ENCODE data around the gene HS3ST2. TPM values are rescaled to one million over a fixed set of nuclear protein-coding genes. Genes with fewer than 3 reads are reported as not detected.

Gene HS3ST2
- total and polyA plus RNA-seq, 2 experiments from 2014 or later: 1.4 to 3.2 TPM

GRCh38 chr16:22797551-22797950, 16.4 kb upstream of the HS3ST2 start:
- no peak for TF ChIP-seq POLR2AphosphoS5 (IDR thresholded peaks at IDR 0.05; ENCODE audit: low read depth)
- no peak for TF ChIP-seq NANOG (IDR thresholded peaks at IDR 0.05; ENCODE audit: borderline replicate concordance)
- no peak for TF ChIP-seq EZH2 (IDR thresholded peaks at IDR 0.05; ENCODE audit: low read depth, unreplicated experiment)
- TF ChIP-seq, protein P1, sequence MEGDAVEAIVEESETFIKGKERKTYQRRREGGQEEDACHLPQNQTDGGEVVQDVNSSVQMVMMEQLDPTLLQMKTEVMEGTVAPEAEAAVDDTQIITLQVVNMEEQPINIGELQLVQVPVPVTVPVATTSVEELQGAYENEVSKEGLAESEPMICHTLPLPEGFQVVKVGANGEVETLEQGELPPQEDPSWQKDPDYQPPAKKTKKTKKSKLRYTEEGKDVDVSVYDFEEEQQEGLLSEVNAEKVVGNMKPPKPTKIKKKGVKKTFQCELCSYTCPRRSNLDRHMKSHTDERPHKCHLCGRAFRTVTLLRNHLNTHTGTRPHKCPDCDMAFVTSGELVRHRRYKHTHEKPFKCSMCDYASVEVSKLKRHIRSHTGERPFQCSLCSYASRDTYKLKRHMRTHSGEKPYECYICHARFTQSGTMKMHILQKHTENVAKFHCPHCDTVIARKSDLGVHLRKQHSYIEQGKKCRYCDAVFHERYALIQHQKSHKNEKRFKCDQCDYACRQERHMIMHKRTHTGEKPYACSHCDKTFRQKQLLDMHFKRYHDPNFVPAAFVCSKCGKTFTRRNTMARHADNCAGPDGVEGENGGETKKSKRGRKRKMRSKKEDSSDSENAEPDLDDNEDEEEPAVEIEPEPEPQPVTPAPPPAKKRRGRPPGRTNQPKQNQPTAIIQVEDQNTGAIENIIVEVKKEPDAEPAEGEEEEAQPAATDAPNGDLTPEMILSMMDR (conservative IDR thresholded peaks at IDR 0.05; ENCODE audit: low read depth in 2 of 2): no peak
- no peak for TF ChIP-seq JUNB (IDR thresholded peaks at IDR 0.05; ENCODE audit: unreplicated experiment)
- no peak for TF ChIP-seq ZNF114 (CRISPR knock-in tag; IDR thresholded peaks at IDR 0.05)
- TF ChIP-seq STAT1 (IDR thresholded peaks at IDR 0.05; ENCODE audit: unreplicated experiment): no peak
- no peak for TF ChIP-seq ZNF331 (CRISPR knock-in tag; IDR thresholded peaks at IDR 0.05; ENCODE audit: low read depth)
- TF ChIP-seq, protein P2, sequence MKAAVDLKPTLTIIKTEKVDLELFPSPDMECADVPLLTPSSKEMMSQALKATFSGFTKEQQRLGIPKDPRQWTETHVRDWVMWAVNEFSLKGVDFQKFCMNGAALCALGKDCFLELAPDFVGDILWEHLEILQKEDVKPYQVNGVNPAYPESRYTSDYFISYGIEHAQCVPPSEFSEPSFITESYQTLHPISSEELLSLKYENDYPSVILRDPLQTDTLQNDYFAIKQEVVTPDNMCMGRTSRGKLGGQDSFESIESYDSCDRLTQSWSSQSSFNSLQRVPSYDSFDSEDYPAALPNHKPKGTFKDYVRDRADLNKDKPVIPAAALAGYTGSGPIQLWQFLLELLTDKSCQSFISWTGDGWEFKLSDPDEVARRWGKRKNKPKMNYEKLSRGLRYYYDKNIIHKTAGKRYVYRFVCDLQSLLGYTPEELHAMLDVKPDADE (IDR thresholded peaks at IDR 0.05): no peak
- no peak for TF ChIP-seq CREB1 (CRISPR knock-in tag; IDR thresholded peaks at IDR 0.05; ENCODE audit: low read depth)
- TF ChIP-seq REST (IDR thresholded peaks at IDR 0.05; ENCODE audit: unreplicated experiment): no peak
- TF ChIP-seq EZH2phosphoT487 (IDR thresholded peaks at IDR 0.05; ENCODE audit: unreplicated experiment): no peak

More at GRCh38 chr16:22797551-22797950, 16.4 kb upstream of the HS3ST2 start:
- DNase-seq (ENCODE audit: low spot score) (no peak), ATAC-seq (no peak)
- Mint-ChIP-seq H3K4me3 (no peak overlapping the region), H3K27ac (no peak overlapping the region), H3K9me3 (peaks cover 12% of the 10 kb centered on the region; the same call in 2 of the 3 replicates), H3K27me3 (ENCODE audit: insufficient read depth, low read depth, poor library complexity) (peaks cover 3% of the 10 kb centered on the region), H3K4me1 (no peaks in the 10 kb centered on the region), H3K36me3 (ENCODE audit: low read depth) (peaks cover 4% of the 10 kb centered on the region)
- H3K4me1 ChIP-seq (ENCODE audit: insufficient read depth): no peaks in the 10 kb centered on the region
- no peak overlapping the region for H3K27ac ChIP-seq (ENCODE audit: low read depth)
- H3K79me2 ChIP-seq (replicated peaks; ENCODE audit: insufficient read depth): no peaks in the 10 kb centered on the region
- 0 out of 2 replicates have a peak, but pooled peaks cover 6% of the 10 kb centered on the region for H3K9me2 ChIP-seq (ENCODE audit: insufficient read depth)
- no peak overlapping the region for H3K4me3 ChIP-seq
- H4K20me1 ChIP-seq (replicated peaks; ENCODE audit: insufficient read depth): no peaks in the 10 kb centered on the region
- no peaks in the 10 kb centered on the region for H3K27me3 ChIP-seq (ENCODE audit: insufficient read depth)
- H2AFZ ChIP-seq: no peak overlapping the region
- H3K36me3 ChIP-seq (ENCODE audit: insufficient read depth): peaks cover 7% of the 10 kb centered on the region; the same call in 1 of the 2 replicates
- H3K4me2 ChIP-seq: no peak overlapping the region
- H3F3A ChIP-seq (replicated peaks; ENCODE audit: low read depth): no peaks in the 10 kb centered on the region

Measured in GM23338 (cell line).